ENCODE data around the gene PDCL3.

- TF ChIP-seq CTCF (IDR thresholded peaks at IDR 0.05; ENCODE audit: low read length), result no peak
- TF ChIP-seq EZH2phosphoT487 (IDR thresholded peaks at IDR 0.05; ENCODE audit: low read length), result no peak
- no peak for TF ChIP-seq EZH2 (optimal IDR thresholded peaks at IDR 0.05; ENCODE audit: low read depth, low read length)
These were observed 49.1 kb upstream of the PDCL3 start for GRCh38 chr2:100513650-100514049.

Measured in MM.1S (cell line).